Measurements from ENCODE around the gene ZNF664. TPM values are rescaled to one million over a fixed set of nuclear protein-coding genes. Genes with fewer than 3 reads are reported as not detected.

Gene ZNF664
- total and polyA plus RNA-seq, 2 of the 8 experiments (the other 6 are each of a cell fraction or from before 2014, with no cell fraction given), result 22.8 to 51.4 TPM

DNA sequence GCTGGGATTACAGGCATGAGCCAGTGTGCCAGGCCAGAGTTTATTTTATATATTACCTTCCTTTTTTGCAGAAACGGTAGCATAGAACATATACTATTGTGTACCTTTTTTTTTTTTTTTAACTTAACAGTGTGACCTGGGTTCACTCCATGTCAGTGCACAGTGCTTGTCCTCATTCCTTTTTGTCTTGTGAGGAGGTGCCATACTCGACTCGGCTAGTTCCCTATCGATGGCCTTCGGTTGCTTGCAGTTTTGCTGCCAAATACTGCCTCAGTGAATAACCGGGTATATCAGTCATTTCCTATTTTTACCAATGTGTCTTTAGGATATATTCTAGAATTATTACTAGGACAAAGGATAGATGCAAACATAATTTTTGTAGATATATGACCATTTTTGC is 36.8 kb downstream of the ZNF664 start:
- H3K23ac ChIP-seq (ENCODE audit: insufficient read length), result no peak overlapping the region
- POLR2A ChIA-PET (ENCODE audit: partially characterized antibody), result no interaction called here
- no peaks in the 10 kb centered on the region for H3K23me2 ChIP-seq (ENCODE audit: low read depth, low read length)
- no peaks in the 10 kb centered on the region for H3K27me3 ChIP-seq (replicated peaks in 1 of 4; ENCODE audit: control insufficient read depth in 3 of 4, extremely low read depth in 1 of 4, insufficient read depth in 3 of 4, low read length in 3 of 4)
- no peak overlapping the region for H2BK15ac ChIP-seq (ENCODE audit: low read length)
- no peak overlapping the region for H2BK20ac ChIP-seq (ENCODE audit: low read length)
- H4K20me1 ChIP-seq (replicated peaks in 1 of 2; ENCODE audit: control insufficient read depth in 1 of 2, insufficient read depth in 2 of 2, low read length in 2 of 2), result peaks cover 0 to 9% of the 10 kb centered on the region in 2 experiments
- H2AFZ ChIP-seq (ENCODE audit: low read length), result no peak overlapping the region
- TF ChIP-seq EGR1 (IDR thresholded peaks at IDR 0.05; ENCODE audit: borderline replicate concordance, low read depth, low read length) (no peak), SP4 (IDR thresholded peaks at IDR 0.05; ENCODE audit: low read length) (no peak), KDM5A (IDR thresholded peaks at IDR 0.05; ENCODE audit: low read length) (no peak), MAFK (IDR thresholded peaks at IDR 0.05; ENCODE audit: low read depth, low read length) (no peak), HDAC2 (IDR thresholded peaks at IDR 0.05; ENCODE audit: borderline replicate concordance in 1 of 2, low read depth in 2 of 2, low read length in 2 of 2) (no peak), BCL11A (IDR thresholded peaks at IDR 0.05; ENCODE audit: low read depth in 2 of 2, low read length in 2 of 2) (no peak), CEBPB (IDR thresholded peaks at IDR 0.05; ENCODE audit: low read depth, low read length) (no peak), POLR2AphosphoS5 (IDR thresholded peaks at IDR 0.05; ENCODE audit: low read depth, low read length) (no peak)
- TF ChIP-seq, protein P1, sequence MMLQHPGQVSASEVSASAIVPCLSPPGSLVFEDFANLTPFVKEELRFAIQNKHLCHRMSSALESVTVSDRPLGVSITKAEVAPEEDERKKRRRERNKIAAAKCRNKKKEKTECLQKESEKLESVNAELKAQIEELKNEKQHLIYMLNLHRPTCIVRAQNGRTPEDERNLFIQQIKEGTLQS (IDR thresholded peaks at IDR 0.05; ENCODE audit: insufficient read depth, low read depth, low read length), result no peak
- no peaks in the 10 kb centered on the region for H3K79me2 ChIP-seq (ENCODE audit: control insufficient read depth in 1 of 2, insufficient read depth in 2 of 2, low read length in 2 of 2)
- no peak overlapping the region for H3K4me3 ChIP-seq (ENCODE audit: extremely low read depth in 1 of 4, insufficient read depth in 2 of 4, low read depth in 3 of 4, low read length in 4 of 4)
- H4K5ac ChIP-seq (ENCODE audit: insufficient read length, low read depth, low read length), result no peak overlapping the region
- H3K4ac ChIP-seq (replicated peaks; ENCODE audit: insufficient read length, low read depth, low read length), result no peak overlapping the region
- H3K56ac ChIP-seq (replicated peaks; ENCODE audit: insufficient read length, low read depth, low read length), result no peak overlapping the region
- H3K9ac ChIP-seq (replicated peaks in 1 of 4; ENCODE audit: extremely low read depth in 1 of 4, low read depth in 3 of 4, low read length in 3 of 4), result no peak overlapping the region
- H2BK120ac ChIP-seq (replicated peaks; ENCODE audit: low read depth, low read length), result no peak overlapping the region
- DNase-seq (ENCODE audit: low read depth in 1 of 2, low spot score in 2 of 2) (no peak), FAIRE-seq (no peak)
- no peaks in the 10 kb centered on the region; the same call in 1 of the 2 replicates for H3K79me1 ChIP-seq (ENCODE audit: low read depth, low read length)
- no peak overlapping the region for H2BK5ac ChIP-seq (ENCODE audit: low read depth, low read length)
- CTCF ChIA-PET (ENCODE audit: partially characterized antibody), result no interaction called here
- H3K9me3 ChIP-seq (ENCODE audit: insufficient read depth in 2 of 2, low read depth in 1 of 2, low read length in 1 of 2), result no peaks in the 10 kb centered on the region
- peaks cover 0 to 16% (median 9%) of the 10 kb centered on the region in 4 experiments; a peak in 4 of 8 replicates for H3K36me3 ChIP-seq (ENCODE audit: control insufficient read depth in 2 of 4, insufficient read depth in 4 of 4, low read length in 3 of 4)
- no peak overlapping the region for H4K8ac ChIP-seq (ENCODE audit: extremely low read depth, insufficient read depth, low read length)
- no peak overlapping the region for H3K4me2 ChIP-seq (ENCODE audit: insufficient read depth in 1 of 2, low read depth in 2 of 2, low read length in 2 of 2)
- no peak overlapping the region for H3K18ac ChIP-seq (ENCODE audit: extremely low read depth, low read length)
- H3K4me1 ChIP-seq (replicated peaks in 1 of 4; ENCODE audit: control insufficient read depth in 3 of 4, insufficient read depth in 4 of 4, low read length in 3 of 4), result no peaks in the 10 kb centered on the region
- H3K14ac ChIP-seq (ENCODE audit: insufficient read length), result no peak overlapping the region
- H2BK12ac ChIP-seq (ENCODE audit: low read depth, low read length), result no peak overlapping the region
- WGBS, 2 experiments (ENCODE audit: extremely low coverage in 1 of 2, insufficient coverage in 1 of 2, insufficient read length in 1 of 2, insufficient replicate concordance in 2 of 2, low coverage in 1 of 2, low lambda C conversion rate in 2 of 2, missing lambda C conversion rate in 1 of 2), result 86% methylated on average over 6 of the region's 6 CpGs; no CpG with 5 or more reads in 1 of the 2 experiments
- H3K27ac ChIP-seq (ENCODE audit: low read depth, low read length), result no peak overlapping the region
- H2AK5ac ChIP-seq (ENCODE audit: low read depth, low read length), result no peak overlapping the region
- H4K91ac ChIP-seq (replicated peaks; ENCODE audit: insufficient read length, low read length), result no peak overlapping the region
